Fibroblast of lung (primary cell): ENCODE results near the gene KAT2B. TPM values are rescaled to one million over a fixed set of nuclear protein-coding genes. Genes with fewer than 3 reads are reported as not detected.

Source experiments
- DNase-seq, 2 donors: peaks; one replicate each; pipeline versions ENCODE4 v3.0.0 to v3.0.0-alpha.2; 2010; ENCODE audit warnings: low read depth in 2 of 2
- H2AFZ ChIP-seq: 2 replicates; pipeline ENCODE4 v1.5.1; 2012; ENCODE audit warnings: low read length, control low read depth, inconsistent platforms
- H3K27ac ChIP-seq: 2 replicates; pipeline ENCODE4 v1.5.1; 2011; ENCODE audit warnings: low read length, control low read depth; ENCODE audit not compliant: insufficient read depth
- H3K27me3 ChIP-seq: 2 replicates; pipeline ENCODE4 v1.5.1; 2011; ENCODE audit warnings: mild to moderate bottlenecking, low read length; ENCODE audit not compliant: control insufficient read depth, insufficient read depth
- H3K36me3 ChIP-seq: 2 replicates; pipeline ENCODE4 v1.5.1; 2011; ENCODE audit warnings: low read length; ENCODE audit not compliant: control insufficient read depth, insufficient read depth
- H3K4me1 ChIP-seq: 2 replicates; pipeline ENCODE4 v1.5.1; 2011; ENCODE audit warnings: low read length; ENCODE audit not compliant: control insufficient read depth, insufficient read depth; ENCODE audit errors: extremely low read depth
- H3K4me2 ChIP-seq: 2 replicates; pipeline ENCODE4 v1.5.1; 2011; ENCODE audit warnings: low read length, control low read depth; ENCODE audit not compliant: insufficient read depth; ENCODE audit errors: extremely low read depth
- H3K4me3 ChIP-seq, 4 experiments: fragments of 200-600 bp in 1 of 4; sonication (generic) in 1 of 4; replicated peaks in 1 of 4; 2 replicates each; pipeline ENCODE4 v1.5.1; 2011 to 2016; ENCODE audit warnings: low read length in 4 of 4, low read depth in 3 of 4, mild to moderate bottlenecking in 3 of 4, control low read depth in 2 of 4, inconsistent platforms in 1 of 4, mixed read lengths in 1 of 4; ENCODE audit not compliant: insufficient read depth in 1 of 4; ENCODE audit errors: control extremely low read depth in 1 of 4
- H3K79me2 ChIP-seq: 2 replicates; pipeline ENCODE4 v1.5.1; 2012; ENCODE audit warnings: mild to moderate bottlenecking, low read length, inconsistent platforms; ENCODE audit not compliant: control insufficient read depth, insufficient read depth
- H3K9ac ChIP-seq: 2 replicates; pipeline ENCODE4 v1.5.1; 2011; ENCODE audit warnings: mild to moderate bottlenecking, low read length, control low read depth; ENCODE audit not compliant: insufficient read depth
- H3K9me3 ChIP-seq: 2 replicates; pipeline ENCODE4 v1.5.1; 2012; ENCODE audit warnings: low read depth, low read length; ENCODE audit not compliant: control insufficient read depth, insufficient read depth
- H4K20me1 ChIP-seq: 2 replicates; pipeline ENCODE4 v1.5.1; 2011; ENCODE audit warnings: low read length; ENCODE audit not compliant: control insufficient read depth, insufficient read depth; ENCODE audit errors: extremely low read depth
- CTCF ChIP-seq, 2 donors: IDR thresholded peaks in 1 of 2; conservative IDR thresholded peaks in 1 of 2; 1 replicate in 1 of 2; 2 replicates in 1 of 2; pipeline ENCODE4 v1.5.1; 2011 to 2012; ENCODE audit warnings: low read length in 2 of 2, control low read depth in 1 of 2, inconsistent platforms in 1 of 2, low read depth in 1 of 2, mild to moderate bottlenecking in 1 of 2
- EZH2 ChIP-seq: IDR thresholded peaks from 2 replicates; pipeline ENCODE4 v1.5.1; 2012; ENCODE audit warnings: low read length, control low read depth, mild to moderate bottlenecking; ENCODE audit errors: missing control alignments
- polyA plus RNA-seq, 2 donors: library from polyadenylated mRNA; depleted of rRNA in 1 of 2; stranded (reverse) in 1 of 2; unstranded in 1 of 2; fragments of >200 nt; gene quantifications; 2 replicates each; pipeline ENCODE4 v1.2.1, GENCODE V29; 2011 to 2012; ENCODE audit warnings: missing spikeins in 1 of 2
- total RNA-seq: library from RNA; depleted of rRNA; stranded (reverse); fragments of >200 nt; gene quantifications from 2 replicates; pipeline ENCODE4 v1.2.1, GENCODE V29; 2014

KAT2B gene
- total and polyA plus RNA-seq, 2 donors (not counting 1 experiment from before 2014, with no cell fraction given) = 9.1 to 14.7 TPM

DNA sequence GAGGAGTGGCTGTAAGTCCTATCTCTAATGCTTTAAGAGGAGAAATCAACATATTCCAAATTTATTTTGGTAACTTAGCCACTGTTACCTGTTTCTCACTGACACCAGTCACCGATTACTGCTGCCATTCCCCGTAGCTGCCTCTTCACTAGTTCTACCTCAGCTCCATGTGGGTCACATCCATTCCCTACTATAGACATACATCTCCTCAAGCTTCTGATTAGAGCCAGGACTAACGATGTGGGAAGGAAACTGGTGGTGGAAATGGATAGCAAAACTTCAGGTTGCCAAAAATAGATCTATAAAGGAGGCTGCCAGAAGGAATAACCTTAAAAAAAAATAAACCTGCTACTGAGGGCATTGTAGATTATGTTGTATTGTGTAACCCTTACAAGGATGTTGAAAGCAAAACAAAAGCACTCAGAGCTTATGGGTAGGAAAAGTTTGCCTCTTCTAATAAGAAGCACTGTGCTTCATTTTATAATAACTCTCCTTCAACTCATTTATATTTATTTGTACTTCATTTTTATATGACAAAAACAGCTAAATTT is 56.0 kb downstream of the KAT2B start:
- no peak overlapping the region for H3K4me2 ChIP-seq
- H3K4me3 ChIP-seq = no peak overlapping the region
- TF ChIP-seq EZH2 (no peak), CTCF (conservative IDR thresholded peaks at IDR 0.05 in 1 of 2, IDR thresholded peaks at IDR 0.05 in 1 of 2; ENCODE audit: low read depth in 1 of 2, low read length in 2 of 2) (no peak)
- no peaks in the 10 kb centered on the region for H3K9me3 ChIP-seq
- no peak overlapping the region for H3K27ac ChIP-seq
- no peaks in the 10 kb centered on the region for H3K36me3 ChIP-seq
- no peaks in the 10 kb centered on the region for H4K20me1 ChIP-seq
- H3K27me3 ChIP-seq = no peaks in the 10 kb centered on the region
- H3K9ac ChIP-seq = no peak overlapping the region
- H3K4me1 ChIP-seq = no peaks in the 10 kb centered on the region
- H3K79me2 ChIP-seq = no peaks in the 10 kb centered on the region
- no peak overlapping the region for H2AFZ ChIP-seq
- peak in 1 of 2 donors; percentile 32 for DNase-seq

DNA sequence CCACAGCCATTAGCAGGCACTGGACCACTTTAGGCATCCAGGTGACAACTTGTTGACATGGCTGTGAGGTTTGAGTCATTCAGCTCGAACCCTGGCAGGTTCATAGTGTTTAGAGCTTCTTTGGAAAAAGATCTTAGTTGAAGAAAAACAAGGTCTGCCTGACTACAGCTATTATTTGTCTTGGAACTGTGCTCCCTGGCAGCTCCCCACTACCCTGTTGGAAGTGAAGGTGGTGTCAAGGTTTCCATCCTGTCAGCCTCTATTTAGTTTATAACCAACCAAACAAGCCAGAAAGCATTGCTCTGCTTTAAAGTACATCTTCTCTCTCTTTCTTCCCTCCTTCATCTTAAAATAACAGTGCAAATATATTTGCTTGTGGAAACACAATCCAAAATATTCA is 56.8 kb downstream of the KAT2B start:
- H3K27me3 ChIP-seq = no peaks in the 10 kb centered on the region
- H2AFZ ChIP-seq = no peak overlapping the region
- no peaks in the 10 kb centered on the region for H3K9me3 ChIP-seq
- H3K4me1 ChIP-seq = no peaks in the 10 kb centered on the region
- H3K79me2 ChIP-seq = no peaks in the 10 kb centered on the region
- peak in 1 of 2 donors; percentile 9 for DNase-seq
- no peak overlapping the region for H3K9ac ChIP-seq
- no peak overlapping the region for H3K27ac ChIP-seq
- H4K20me1 ChIP-seq = no peaks in the 10 kb centered on the region
- H3K36me3 ChIP-seq = no peaks in the 10 kb centered on the region
- H3K4me2 ChIP-seq = no peak overlapping the region
- TF ChIP-seq EZH2 (no peak), CTCF (conservative IDR thresholded peaks at IDR 0.05 in 1 of 2, IDR thresholded peaks at IDR 0.05 in 1 of 2; ENCODE audit: low read depth in 1 of 2, low read length in 2 of 2) (no peak)
- no peak overlapping the region for H3K4me3 ChIP-seq

GRCh38 chr3:20099060-20099459 is 58.8 kb downstream of the KAT2B start:
- Histone ChIP-seq H4K20me1 (no peaks in the 10 kb centered on the region), H3K9ac (no peak overlapping the region), H3K79me2 (no peaks in the 10 kb centered on the region), H3K36me3 (no peaks in the 10 kb centered on the region), H3K27ac (no peak overlapping the region), H2AFZ (no peak overlapping the region), H3K4me1 (no peaks in the 10 kb centered on the region), H3K27me3 (no peaks in the 10 kb centered on the region), H3K4me2 (no peak overlapping the region), H3K4me3 (no peak overlapping the region), H3K9me3 (no peaks in the 10 kb centered on the region)
- peak in 1 of 2 donors; percentile 10 for DNase-seq
- TF ChIP-seq CTCF (conservative IDR thresholded peaks at IDR 0.05 in 1 of 2, IDR thresholded peaks at IDR 0.05 in 1 of 2; ENCODE audit: low read depth in 1 of 2, low read length in 2 of 2) = no peak
